Psoas muscle (tissue), 8 donors: ENCODE data around the gene SPRN. TPM values are rescaled to one million over a fixed set of nuclear protein-coding genes. Genes with fewer than 3 reads are reported as not detected.

Source experiments
- ATAC-seq, 4 donors: fragments of 200-7000 bp; cut with Tn5 transposase; one replicate each; pipeline ENCODE4 v1.9.1; 2020; ENCODE audit warnings: moderate library complexity in 3 of 4, mild to moderate bottlenecking in 2 of 4
- DNase-seq, 2 donors: peaks; one replicate each; pipeline ENCODE4 v3.0.0-alpha.2; 2020
- H3K27ac ChIP-seq: fragments of 200-600 bp; one replicate; pipeline ENCODE4 v1.8.0; 2022
- H3K27me3 ChIP-seq, 3 donors: fragments of 200-600 bp in 1 of 3; one replicate each; pipeline versions ENCODE4 v1.6.1 to v1.8.0; 2013 to 2022; ENCODE audit warnings: low read length in 2 of 3, mild to moderate bottlenecking in 2 of 3, moderate library complexity in 1 of 3; ENCODE audit not compliant: insufficient read depth in 3 of 3
- H3K36me3 ChIP-seq, 2 donors: fragments of 200-600 bp in 1 of 2; one replicate each; pipeline versions ENCODE4 v1.6.1 to v1.8.0; 2013 to 2022; ENCODE audit warnings: low read depth in 1 of 2, mild to moderate bottlenecking in 1 of 2, moderate library complexity in 1 of 2; ENCODE audit not compliant: insufficient read depth in 1 of 2
- H3K4me1 ChIP-seq: fragments of 200-600 bp; one replicate; pipeline ENCODE4 v1.8.0; 2022
- H3K4me3 ChIP-seq: fragments of 200-600 bp; one replicate; pipeline ENCODE4 v1.8.0; 2022; ENCODE audit warnings: mild to moderate bottlenecking
- H3K9me3 ChIP-seq: fragments of 200-600 bp; one replicate; pipeline ENCODE4 v1.8.0; 2022
- WGBS, 3 donors: extraction: QIAGEN DNeasy Blood & Tissue Kit; methylation state at CpG; one replicate each; pipeline versions ENCODE4 v1.1.6 to v1.1.7; 2013; 5-methylcytosine and 5-hydroxymethylcytosine counted together
- intact Hi-C, 2 donors: fragments of 100-400 bp; cut with DNase I; formaldehyde crosslinking; loops; one replicate each; pipeline versions ENCODE4 v1.11.0 to v1.14.2; 2022
- polyA plus RNA-seq, 3 donors: library from polyadenylated mRNA; stranded (reverse); fragments of 200-250 nt; gene quantifications; one replicate each; pipeline ENCODE4 v1.2.3, GENCODE V29; 2013
- total RNA-seq, 4 donors: library from RNA; stranded (reverse); fragmentation: NEBNext Ultra II Directional in 2 of 4; extraction: Animal tissue kit (Norgen Biotek cat#: 25700) in 2 of 4; gene quantifications; one replicate each; pipeline versions ENCODE4 v1.2.1 to v1.2.4, GENCODE V29; 2021 to 2023
- TF ChIP-seq, protein P1 (sequence below): fragments of 200-600 bp; IDR thresholded peaks from one replicate; pipeline ENCODE4 v1.8.0; 2022; ENCODE audit warnings: antibody characterized with exemption
- donor health status: healthy with polysubstance abuse.
- donor health status: DM: no; HTN: no; CAD: no; lungs with moderate emphysema.
- donor health status: Bipolar disorder and iron deficiency.
- donor health status: healthy.
- donor health status: DM: yes; HTN: yes; CAD: no.
- donor health status: DM: no; HTN: no; CAD: no.
- donor health status: DM: no; HTN: no; CAD: no.
- donor health status: DM: yes; HTN: yes; CAD: no.

Gene SPRN
- total and polyA plus RNA-seq, 7 donors, result 0.08 to 0.22 (median 0.12) TPM; not detected in 4

DNA sequence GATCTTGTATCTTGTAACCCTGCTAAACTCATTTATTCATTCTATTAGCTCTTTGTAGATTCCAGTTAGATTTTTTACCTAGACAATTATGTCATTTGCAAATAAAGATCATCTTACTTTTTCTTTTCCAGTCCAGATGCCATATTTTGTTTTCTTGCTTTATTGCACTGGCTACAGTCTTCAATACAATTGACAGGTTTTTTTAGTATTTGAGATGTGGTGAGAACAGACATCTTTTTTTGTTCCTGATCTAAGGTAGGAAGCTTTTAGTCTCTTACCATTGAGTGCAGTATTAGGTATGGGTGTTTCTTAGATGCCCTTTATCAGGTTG, 12.1 kb downstream of the SPRN start:
- H3K4me1 ChIP-seq, result no peaks in the 10 kb centered on the region
- no peaks in the 10 kb centered on the region for H3K27me3 ChIP-seq
- ATAC-seq (no peak), DNase-seq (no peak)
- peaks cover 5 to 69% of the 10 kb centered on the region in 2 donors for H3K36me3 ChIP-seq
- TF ChIP-seq, protein P1, sequence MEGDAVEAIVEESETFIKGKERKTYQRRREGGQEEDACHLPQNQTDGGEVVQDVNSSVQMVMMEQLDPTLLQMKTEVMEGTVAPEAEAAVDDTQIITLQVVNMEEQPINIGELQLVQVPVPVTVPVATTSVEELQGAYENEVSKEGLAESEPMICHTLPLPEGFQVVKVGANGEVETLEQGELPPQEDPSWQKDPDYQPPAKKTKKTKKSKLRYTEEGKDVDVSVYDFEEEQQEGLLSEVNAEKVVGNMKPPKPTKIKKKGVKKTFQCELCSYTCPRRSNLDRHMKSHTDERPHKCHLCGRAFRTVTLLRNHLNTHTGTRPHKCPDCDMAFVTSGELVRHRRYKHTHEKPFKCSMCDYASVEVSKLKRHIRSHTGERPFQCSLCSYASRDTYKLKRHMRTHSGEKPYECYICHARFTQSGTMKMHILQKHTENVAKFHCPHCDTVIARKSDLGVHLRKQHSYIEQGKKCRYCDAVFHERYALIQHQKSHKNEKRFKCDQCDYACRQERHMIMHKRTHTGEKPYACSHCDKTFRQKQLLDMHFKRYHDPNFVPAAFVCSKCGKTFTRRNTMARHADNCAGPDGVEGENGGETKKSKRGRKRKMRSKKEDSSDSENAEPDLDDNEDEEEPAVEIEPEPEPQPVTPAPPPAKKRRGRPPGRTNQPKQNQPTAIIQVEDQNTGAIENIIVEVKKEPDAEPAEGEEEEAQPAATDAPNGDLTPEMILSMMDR, result no peak
- H3K9me3 ChIP-seq, result peaks cover 23% of the 10 kb centered on the region
- intact Hi-C loops, result no loop called here
- no peak overlapping the region for H3K27ac ChIP-seq
- H3K4me3 ChIP-seq, result no peak overlapping the region

DNA sequence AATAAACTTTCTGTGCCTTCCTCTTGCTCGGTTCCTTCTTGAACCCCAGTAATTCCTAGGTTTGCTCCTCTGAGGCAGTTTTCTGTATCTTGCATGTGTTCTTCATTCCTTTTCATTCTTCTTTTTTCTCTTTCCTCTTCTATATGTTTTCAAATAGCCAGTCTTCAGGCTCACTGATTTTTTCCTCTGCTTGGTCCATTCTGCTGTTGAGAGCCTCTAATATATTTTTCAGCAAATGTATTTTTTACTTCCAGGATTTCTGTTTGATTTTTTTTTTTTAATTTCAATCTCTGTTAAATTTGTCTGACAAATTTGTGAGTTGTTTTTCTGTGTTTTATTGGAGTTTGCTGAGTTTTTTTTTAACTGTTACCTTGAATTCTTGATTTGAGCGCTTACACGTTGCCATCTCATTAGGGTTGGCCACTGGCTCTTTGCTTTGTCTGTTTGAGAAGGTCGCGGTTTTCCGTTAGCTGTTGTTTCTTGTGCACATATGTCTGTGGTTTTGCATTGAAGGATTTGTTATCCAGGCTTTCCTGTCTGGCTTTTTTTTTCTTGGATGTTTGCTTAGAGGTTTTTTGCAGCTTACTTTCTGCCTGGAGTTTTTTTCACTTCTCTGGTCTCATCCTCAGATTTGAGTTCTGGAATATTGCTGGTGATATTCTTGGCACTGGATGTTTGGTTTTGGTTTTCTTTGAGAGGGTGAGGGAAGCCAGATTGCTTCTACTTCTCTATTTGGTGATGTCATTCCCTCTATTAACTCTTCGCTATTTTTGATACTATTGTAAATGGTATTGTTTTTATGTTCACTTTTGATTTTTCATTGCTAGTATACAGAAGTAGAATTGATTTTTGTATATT, 12.7 kb downstream of the SPRN start:
- no peak overlapping the region for H3K4me3 ChIP-seq
- no peaks in the 10 kb centered on the region for H3K27me3 ChIP-seq
- peaks cover 23% of the 10 kb centered on the region for H3K9me3 ChIP-seq
- H3K27ac ChIP-seq, result no peak overlapping the region
- peaks cover 5 to 75% of the 10 kb centered on the region in 2 donors for H3K36me3 ChIP-seq
- TF ChIP-seq, protein P1, result no peak
- no peak for ATAC-seq
- DNase-seq, result no peak
- WGBS, 3 donors, result 97 to 99% (median 97%) methylated on average over 7 of the region's 7 CpGs
- intact Hi-C loops, result no loop called here
- H3K4me1 ChIP-seq, result no peaks in the 10 kb centered on the region

DNA sequence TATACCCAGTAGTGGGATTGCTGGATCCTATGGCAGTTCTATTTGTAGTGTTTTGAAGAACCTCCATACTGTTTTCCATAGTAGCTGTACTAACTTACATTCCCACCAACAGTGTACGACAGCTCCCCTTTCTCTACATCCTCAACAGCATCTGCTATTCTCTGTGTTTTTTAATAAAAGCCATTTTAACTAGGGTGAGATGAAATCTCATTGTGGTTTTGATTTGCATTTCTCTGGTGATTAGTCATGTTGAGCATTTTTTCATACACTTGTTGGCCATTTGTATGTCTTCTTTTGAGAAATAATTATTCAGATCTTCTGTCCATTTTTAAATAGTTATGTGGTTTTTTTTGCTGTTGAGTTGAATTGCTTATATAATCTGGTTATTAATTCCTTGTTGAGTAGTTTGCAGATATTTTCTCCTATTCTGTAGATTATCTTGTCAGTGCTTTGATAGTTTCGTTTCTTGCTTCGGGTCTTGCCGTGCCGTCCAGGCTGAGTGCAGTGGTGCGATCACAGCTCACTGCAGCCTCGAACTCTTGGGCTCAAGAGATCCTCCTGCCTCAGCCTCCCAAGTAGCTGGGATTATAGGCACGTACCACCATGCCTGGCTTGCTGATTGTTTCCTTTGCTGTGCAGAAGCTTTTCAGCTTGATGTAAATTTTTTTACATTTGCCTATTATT, 18.4 kb downstream of the SPRN start:
- intact Hi-C loops, result no loop called here
- no peaks in the 10 kb centered on the region for H3K27me3 ChIP-seq
- peaks cover 11 to 97% of the 10 kb centered on the region in 2 donors for H3K36me3 ChIP-seq
- TF ChIP-seq, protein P1, result no peak
- DNase-seq, result no peak
- ATAC-seq, result no peak
- peaks cover 2% of the 10 kb centered on the region for H3K9me3 ChIP-seq
- 90 to 96% (median 95%) methylated on average over 8 of the region's 8 CpGs for WGBS, 3 donors
- no peak overlapping the region for H3K27ac ChIP-seq
- no peaks in the 10 kb centered on the region for H3K4me1 ChIP-seq
- H3K4me3 ChIP-seq, result no peak overlapping the region

DNA sequence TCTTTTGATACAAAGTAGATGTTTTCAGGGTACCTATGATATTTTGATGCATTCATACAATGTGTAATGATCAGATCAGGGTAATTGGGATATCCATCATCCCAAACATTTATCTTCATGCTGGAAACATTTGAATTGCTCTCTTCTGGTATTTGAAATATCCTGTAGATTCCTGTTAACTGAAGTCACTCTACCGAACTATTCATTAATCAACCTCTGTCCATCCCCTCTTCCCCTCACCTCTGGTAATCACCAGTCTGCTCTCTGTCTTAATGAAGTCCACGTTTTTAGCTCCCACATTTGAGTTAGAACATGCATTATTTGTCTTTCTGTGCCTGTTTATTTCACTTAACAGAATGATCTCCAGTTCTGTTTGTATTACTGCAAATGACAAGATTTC, 19.2 kb downstream of the SPRN start:
- Histone ChIP-seq H3K27ac (no peak overlapping the region), H3K36me3 (peaks cover 11 to 97% of the 10 kb centered on the region in 2 donors), H3K4me3 (no peak overlapping the region), H3K4me1 (no peaks in the 10 kb centered on the region), H3K9me3 (no peaks in the 10 kb centered on the region), H3K27me3 (no peaks in the 10 kb centered on the region)
- no peak for ATAC-seq
- TF ChIP-seq, protein P1, result no peak
- no peak for DNase-seq
- intact Hi-C loops, result no loop called here
- WGBS, 3 donors, result 66 to 73% (median 67%) methylated on average over 2 of the region's 2 CpGs
